DND-41 (cell line): ENCODE measurements around the gene SMIM44.

Source experiments
- CTCF ChIP-seq: IDR thresholded peaks from 2 replicates; pipeline ENCODE4 v1.5.1; 2012; ENCODE audit warnings: borderline replicate concordance, low read length, moderate library complexity, mild to moderate bottlenecking; ENCODE audit not compliant: poor library complexity, severe bottlenecking; ENCODE audit errors: extremely low read depth
- EZH2 ChIP-seq: IDR thresholded peaks from 3 replicates; pipeline ENCODE4 v1.6.1; 2012; ENCODE audit warnings: borderline replicate concordance, low read depth, mild to moderate bottlenecking, moderate library complexity, low read length, inconsistent platforms; ENCODE audit not compliant: severe bottlenecking

GRCh38 chr19:3528080-3528479 lies 44.8 kb upstream of the SMIM44 start:
- no peak for TF ChIP-seq CTCF
- no peak for TF ChIP-seq EZH2
